CD8-positive, alpha-beta memory T cell (primary cell): ENCODE results near the gene EBP. TPM values are rescaled to one million over a fixed set of nuclear protein-coding genes. Genes with fewer than 3 reads are reported as not detected.

Experiments
- CTCF ChIA-PET: fragments of 350-600 bp; sonication (Branson Sonifier 250); formaldehyde crosslinking; loops from one replicate; lab custom pipeline; 2021; ENCODE audit warnings: antibody characterized with exemption; lab: Charles Lee
- POLR2A ChIA-PET: fragments of 350-600 bp; sonication (Branson Sonifier 250); formaldehyde crosslinking; loops from one replicate; lab custom pipeline; 2021; ENCODE audit warnings: antibody characterized with exemption; lab: Charles Lee
- DNase-seq, 5 donors: peaks; one replicate each; pipeline versions ENCODE4 v3.0.0 to v3.0.0-alpha.2; 2020 to 2022; ENCODE audit warnings: mixed read lengths in 1 of 5
- H3K27ac ChIP-seq: one replicate; pipeline ENCODE4 v1.7.0; 2013; ENCODE audit warnings: low read depth, mild to moderate bottlenecking, low read length, moderate library complexity
- H3K27me3 ChIP-seq: 2 replicates; pipeline ENCODE4 v1.7.0; 2013; ENCODE audit warnings: low read length, mild to moderate bottlenecking; ENCODE audit not compliant: insufficient read depth, poor library complexity, severe bottlenecking
- H3K36me3 ChIP-seq: 2 replicates; pipeline ENCODE4 v1.7.0; 2013; ENCODE audit warnings: mild to moderate bottlenecking, low read length, moderate library complexity; ENCODE audit not compliant: insufficient read depth
- H3K4me1 ChIP-seq: 2 replicates; pipeline ENCODE4 v1.7.0; 2013; ENCODE audit warnings: mild to moderate bottlenecking, low read length, moderate library complexity; ENCODE audit not compliant: insufficient read depth
- H3K4me3 ChIP-seq: 2 replicates; pipeline ENCODE4 v1.7.0; 2013; ENCODE audit warnings: mild to moderate bottlenecking, low read length
- H3K9me3 ChIP-seq: 2 replicates; pipeline ENCODE4 v1.7.0; 2013; ENCODE audit warnings: mild to moderate bottlenecking, low read length
- H3K27ac Mint-ChIP-seq, 8 donors: one replicate each; pipeline ENCODE4 v1.8.0; 2020 to 2021; ENCODE audit warnings: mixed read lengths in 8 of 8, mild to moderate bottlenecking in 6 of 8, inconsistent platforms in 3 of 8, moderate library complexity in 3 of 8
- H3K27me3 Mint-ChIP-seq, 2 donors: one replicate each; pipeline ENCODE4 v1.8.0; 2020 to 2021; ENCODE audit warnings: mixed read lengths in 2 of 2, mild to moderate bottlenecking in 1 of 2, moderate library complexity in 1 of 2
- H3K36me3 Mint-ChIP-seq, 3 donors: one replicate each; pipeline ENCODE4 v1.8.0; 2020 to 2021; ENCODE audit warnings: mixed read lengths in 3 of 3, inconsistent platforms in 1 of 3, mild to moderate bottlenecking in 1 of 3
- H3K4me1 Mint-ChIP-seq, 3 donors: one replicate each; pipeline ENCODE4 v1.8.0; 2020 to 2021; ENCODE audit warnings: mixed read lengths in 3 of 3, inconsistent platforms in 1 of 3, mild to moderate bottlenecking in 1 of 3
- H3K4me3 Mint-ChIP-seq, 7 donors: one replicate each; pipeline ENCODE4 v1.8.0; 2020 to 2021; ENCODE audit warnings: mixed read lengths in 7 of 7, mild to moderate bottlenecking in 6 of 7, moderate library complexity in 4 of 7, inconsistent platforms in 2 of 7
- H3K9me3 Mint-ChIP-seq, 5 donors: one replicate each; pipeline ENCODE4 v1.8.0; 2020 to 2022; ENCODE audit warnings: mixed read lengths in 5 of 5, mild to moderate bottlenecking in 3 of 5, moderate library complexity in 2 of 5, inconsistent platforms in 1 of 5
- polyA plus RNA-seq: library from polyadenylated mRNA; unstranded; fragments of 300-500 nt; fragmentation: Illumina TruSeq; gene quantifications from one replicate; pipeline ENCODE4 v1.2.3, GENCODE V29; 2021
- total RNA-seq, 2 experiments: library from RNA; stranded (reverse); gene quantifications; one replicate each; pipeline ENCODE4 v1.2.3, GENCODE V29; 2021

The EBP gene
- total and polyA plus RNA-seq, 3 experiments from 2014 or later = 109 to 153 (median 150) TPM

- peak overlapping the region; percentile 95 to 100 (median 99) for H3K27ac Mint-ChIP-seq
- POLR2A ChIA-PET = interaction anchor here (0.8 to 2.1 kb wide), 13 partner anchors 22 to 699 kb away, joined by 3 to 22 read pairs (median 4); partner anchors contain the start of genes EBP, FTSJ1, PQBP1 and TBC1D25
- CTCF ChIA-PET = interaction anchor here (1.2 kb wide), 1 partner anchor 34 kb away, joined by 5 read pairs; the partner anchor contains the start of gene TBC1D25
- no peaks in the 10 kb centered on the region for H3K27me3 ChIP-seq
- DNase-seq = peak in 3 of 5 donors; percentile 6 to 54 (median 9)
- peaks cover 16 to 26% (median 19%) of the 10 kb centered on the region in 3 donors for H3K4me1 Mint-ChIP-seq
- H3K9me3 Mint-ChIP-seq = peaks cover 0 to 2% (median 0%) of the 10 kb centered on the region in 5 donors
- H3K4me1 ChIP-seq = peaks cover 22% of the 10 kb centered on the region
- H3K27ac ChIP-seq = peak overlapping the region; percentile 99
- H3K36me3 Mint-ChIP-seq = peaks cover 0 to 47% (median 7%) of the 10 kb centered on the region in 3 donors
- H3K36me3 ChIP-seq = peaks cover 25% of the 10 kb centered on the region
- H3K4me3 ChIP-seq = peak overlapping the region; percentile 57
- H3K4me3 Mint-ChIP-seq = peak overlapping the region; percentile 87 to 99 (median 98)
- H3K9me3 ChIP-seq = no peaks in the 10 kb centered on the region
- H3K27me3 Mint-ChIP-seq = peaks cover 0 to 7% of the 10 kb centered on the region in 2 donors
These were observed 52.2 kb downstream of the EBP start for GRCh38 chrX:48573690-48574269.

DNA sequence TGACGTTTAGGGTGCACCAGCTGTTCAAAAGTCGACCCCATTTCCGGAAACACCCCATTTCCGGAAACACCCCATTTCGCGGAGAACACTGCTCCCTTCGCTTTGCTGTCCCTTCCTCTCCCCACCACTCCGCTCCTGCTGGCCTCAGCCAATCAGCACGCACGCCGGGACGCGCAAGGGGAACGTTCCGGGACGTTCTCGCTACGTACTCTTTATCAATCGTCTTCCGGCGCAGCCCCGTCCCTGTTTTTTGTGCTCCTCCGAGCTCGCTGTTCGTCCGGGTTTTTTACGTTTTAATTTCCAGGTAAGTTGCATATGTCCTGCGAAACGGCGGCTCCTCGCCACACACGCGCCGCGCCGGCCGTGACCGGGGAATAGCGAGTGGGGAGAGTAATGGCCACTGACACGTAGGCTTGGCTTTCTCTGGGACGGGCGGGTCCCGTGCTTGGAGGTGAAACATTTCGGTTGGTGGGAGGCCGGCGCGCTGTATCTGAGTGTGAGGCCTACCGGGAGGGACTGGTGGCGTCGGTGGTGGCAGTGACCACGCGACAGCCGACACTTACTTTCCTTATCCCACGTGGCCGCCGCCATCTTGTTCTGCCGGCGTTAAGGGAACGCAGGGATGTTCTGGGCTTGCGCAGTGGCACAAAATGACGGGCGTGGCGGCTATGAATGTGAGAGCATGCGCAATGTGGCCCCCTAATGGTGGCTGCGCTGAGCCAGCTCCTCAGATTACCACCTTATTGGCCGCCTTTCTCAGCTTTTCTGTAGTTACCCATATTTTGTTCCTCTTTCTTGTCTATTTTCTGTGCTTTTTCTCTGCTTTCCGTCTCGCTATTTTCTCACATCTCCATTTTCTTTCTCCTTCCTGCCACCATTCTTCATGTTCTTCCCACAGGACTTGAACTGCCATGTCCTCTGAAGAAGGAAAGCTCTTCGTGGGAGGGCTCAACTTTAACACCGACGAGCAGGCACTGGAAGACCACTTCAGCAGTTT, 53.0 kb downstream of the EBP start, which contains the start of gene RBM3:
Gene RBM3, plus strand, starts transcription at position 215 of the 997 bp plus-strand sequence. Its CDS starts 697 bp downstream, at position 912.
- Histone ChIP-seq H3K4me1 (peaks cover 22% of the 10 kb centered on the region), H3K36me3 (peaks cover 29% of the 10 kb centered on the region), H3K27ac (peak within 1 kb of the TSS; percentile 99), H3K27me3 (no peaks in the 10 kb centered on the region), H3K9me3 (no peaks in the 10 kb centered on the region), H3K4me3 (peak within 1 kb of the TSS; percentile 95)
- DNase-seq = peak; percentile 86 to 96 (median 91)
- H3K9me3 Mint-ChIP-seq = peaks cover 0 to 2% (median 0%) of the 10 kb centered on the region in 5 donors
- POLR2A ChIA-PET = interaction anchor here (0.6 to 2.1 kb wide), 15 partner anchors 21 to 698 kb away, joined by 3 to 22 read pairs (median 3); partner anchors contain the start of genes EBP, FTSJ1, PQBP1 and TBC1D25
- peaks cover 16 to 30% (median 19%) of the 10 kb centered on the region in 3 donors for H3K4me1 Mint-ChIP-seq
- H3K4me3 Mint-ChIP-seq = peak within 1 kb of the TSS; percentile 87 to 99 (median 98)
- peaks cover 0 to 55% (median 7%) of the 10 kb centered on the region in 3 donors for H3K36me3 Mint-ChIP-seq
- CTCF ChIA-PET = interaction anchor here (1.2 kb wide), 1 partner anchor 35 kb away, joined by 5 read pairs; the partner anchor contains the start of gene TBC1D25
- peak within 1 kb of the TSS; percentile 95 to 100 (median 99) for H3K27ac Mint-ChIP-seq
- H3K27me3 Mint-ChIP-seq = peaks cover 0 to 7% of the 10 kb centered on the region in 2 donors

DNA sequence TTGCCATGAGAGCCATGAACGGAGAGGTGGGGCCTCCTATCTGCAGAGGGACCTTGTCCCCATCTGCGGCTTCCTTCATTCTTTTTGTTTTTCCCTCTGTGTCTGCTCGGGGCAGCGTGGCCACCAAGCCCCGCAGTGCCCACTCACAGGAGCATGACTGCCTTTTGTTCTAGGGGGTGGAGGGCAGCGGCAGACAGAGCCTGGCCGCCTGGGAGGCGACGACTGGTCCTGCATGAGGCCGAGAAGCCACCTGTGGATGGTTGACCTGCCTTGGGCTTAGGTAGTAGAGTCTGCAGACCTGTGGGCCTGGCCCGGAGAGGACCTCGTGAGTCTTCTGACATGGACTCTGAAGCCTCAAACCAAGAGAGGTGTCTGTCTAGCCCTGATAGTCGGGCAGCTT, 54.0 kb downstream of the EBP start:
- Mint-ChIP-seq H3K27me3 (peaks cover 0 to 7% of the 10 kb centered on the region in 2 donors), H3K36me3 (peaks cover 0 to 60% (median 9%) of the 10 kb centered on the region in 3 donors), H3K4me1 (peaks cover 16 to 34% (median 19%) of the 10 kb centered on the region in 3 donors), H3K9me3 (peaks cover 0 to 2% (median 0%) of the 10 kb centered on the region in 5 donors), H3K4me3 (peak overlapping the region; percentile 64 to 99 (median 97)), H3K27ac (peak overlapping the region in 7 of 8 donors; percentile 61 to 99 (median 99))
- Histone ChIP-seq H3K27me3 (no peaks in the 10 kb centered on the region), H3K27ac (peak overlapping the region; percentile 99), H3K4me3 (peak overlapping the region; percentile 95), H3K9me3 (no peaks in the 10 kb centered on the region), H3K4me1 (peaks cover 22% of the 10 kb centered on the region), H3K36me3 (peaks cover 29% of the 10 kb centered on the region)
- ChIA-PET CTCF (interaction anchor here (0.6 to 1.0 kb wide), 2 partner anchors 55 to 427 kb away, joined by 3 to 4 read pairs; partner anchors contain the start of gene GRIPAP1), POLR2A (no interaction called here)
- DNase-seq = no peak

GRCh38 chrX:48576108-48576507, 54.5 kb downstream of the EBP start:
- Histone ChIP-seq H3K4me1 (peaks cover 22% of the 10 kb centered on the region), H3K4me3 (no peak overlapping the region), H3K36me3 (peaks cover 29% of the 10 kb centered on the region), H3K27ac (no peak overlapping the region), H3K9me3 (no peaks in the 10 kb centered on the region), H3K27me3 (no peaks in the 10 kb centered on the region)
- Mint-ChIP-seq H3K27ac (peak overlapping the region in 7 of 8 donors; percentile 19 to 99 (median 74)), H3K4me1 (peaks cover 16 to 34% (median 19%) of the 10 kb centered on the region in 3 donors), H3K9me3 (peaks cover 0 to 2% (median 0%) of the 10 kb centered on the region in 5 donors), H3K4me3 (peak overlapping the region; percentile 20 to 99 (median 97)), H3K27me3 (peaks cover 0 to 7% of the 10 kb centered on the region in 2 donors), H3K36me3 (peaks cover 0 to 60% (median 9%) of the 10 kb centered on the region in 3 donors)
- no peak for DNase-seq
- ChIA-PET CTCF (interaction anchor here (0.6 to 1.0 kb wide), 2 partner anchors 55 to 426 kb away, joined by 3 to 4 read pairs; partner anchors contain the start of gene GRIPAP1), POLR2A (no interaction called here)

Other genes starting within 250 kb of the EBP start
- gene SSX3, start 165.1 kb upstream of the EBP start, total RNA-seq = not detected
- gene SSX3, start 165.1 kb upstream of the EBP start, polyA plus RNA-seq = not detected
- not detected for gene SSX4, start 138.3 kb upstream of the EBP start, total RNA-seq
- gene SSX4, start 138.3 kb upstream of the EBP start, polyA plus RNA-seq = not detected
- gene SSX4B, start 109.8 kb upstream of the EBP start, total RNA-seq = not detected
- not detected for gene SSX4B, start 109.8 kb upstream of the EBP start, polyA plus RNA-seq
- 100 to 1,000 TPM; 188 to 211 TPM for gene SLC38A5, start 51.5 kb upstream of the EBP start, total RNA-seq
- gene SLC38A5, start 51.5 kb upstream of the EBP start, polyA plus RNA-seq = 19.8 TPM
- gene FTSJ1, start 45.6 kb upstream of the EBP start, total RNA-seq = 100 to 1,000 TPM; 105 to 107 TPM
- 69.4 TPM for gene FTSJ1, start 45.6 kb upstream of the EBP start, polyA plus RNA-seq
- 10 to 100 TPM; 12.8 to 13.5 TPM for gene PORCN, start 12.8 kb upstream of the EBP start, total RNA-seq
- gene PORCN, start 12.8 kb upstream of the EBP start, polyA plus RNA-seq = 17.8 TPM
- 10 to 100 TPM; 14.0 to 15.2 TPM for gene TBC1D25, start 17.9 kb downstream of the EBP start, total RNA-seq
- gene TBC1D25, start 17.9 kb downstream of the EBP start, polyA plus RNA-seq = 21.5 TPM
- 100 to 1,000 TPM; 245 to 255 TPM for gene RBM3, start 52.7 kb downstream of the EBP start, total RNA-seq
- gene RBM3, start 52.7 kb downstream of the EBP start, polyA plus RNA-seq = 272 TPM
- gene WDR13, start 75.7 kb downstream of the EBP start, total RNA-seq = 10 to 100 TPM; 47.5 to 48.0 TPM
- gene WDR13, start 75.7 kb downstream of the EBP start, polyA plus RNA-seq = 48.3 TPM
- gene WAS, start 162.0 kb downstream of the EBP start, total RNA-seq = 10 to 100 TPM; 81.9 to 84.0 TPM
- gene WAS, start 162.0 kb downstream of the EBP start, polyA plus RNA-seq = 33.5 TPM
- gene SUV39H1, start 174.9 kb downstream of the EBP start, total RNA-seq = 10 to 100 TPM; 32.1 to 33.2 TPM
- 17.2 TPM for gene SUV39H1, start 174.9 kb downstream of the EBP start, polyA plus RNA-seq
- gene GLOD5, start 239.9 kb downstream of the EBP start, total RNA-seq = not detected
- gene GLOD5, start 239.9 kb downstream of the EBP start, polyA plus RNA-seq = not detected